ENCODE measurements around the gene C1orf50.

- TF ChIP-seq TCF4 (CRISPR knock-in tag; IDR thresholded peaks at IDR 0.05; ENCODE audit: borderline replicate concordance) (no peak), ZNF8 (CRISPR knock-in tag; IDR thresholded peaks at IDR 0.05) (no peak), ZFP30 (CRISPR knock-in tag; IDR thresholded peaks at IDR 0.05) (no peak), ESRRG (CRISPR knock-in tag; IDR thresholded peaks at IDR 0.05) (no peak), ARNTL (CRISPR knock-in tag; IDR thresholded peaks at IDR 0.05; ENCODE audit: borderline replicate concordance, low read depth) (no peak), ISL1 (CRISPR knock-in tag; IDR thresholded peaks at IDR 0.05) (no peak), ZFP3 (CRISPR knock-in tag; IDR thresholded peaks at IDR 0.05) (no peak), PPARA (CRISPR knock-in tag; IDR thresholded peaks at IDR 0.05; ENCODE audit: borderline replicate concordance) (no peak), OSR1 (CRISPR knock-in tag; IDR thresholded peaks at IDR 0.05) (no peak)
- TF ChIP-seq, protein P1, sequence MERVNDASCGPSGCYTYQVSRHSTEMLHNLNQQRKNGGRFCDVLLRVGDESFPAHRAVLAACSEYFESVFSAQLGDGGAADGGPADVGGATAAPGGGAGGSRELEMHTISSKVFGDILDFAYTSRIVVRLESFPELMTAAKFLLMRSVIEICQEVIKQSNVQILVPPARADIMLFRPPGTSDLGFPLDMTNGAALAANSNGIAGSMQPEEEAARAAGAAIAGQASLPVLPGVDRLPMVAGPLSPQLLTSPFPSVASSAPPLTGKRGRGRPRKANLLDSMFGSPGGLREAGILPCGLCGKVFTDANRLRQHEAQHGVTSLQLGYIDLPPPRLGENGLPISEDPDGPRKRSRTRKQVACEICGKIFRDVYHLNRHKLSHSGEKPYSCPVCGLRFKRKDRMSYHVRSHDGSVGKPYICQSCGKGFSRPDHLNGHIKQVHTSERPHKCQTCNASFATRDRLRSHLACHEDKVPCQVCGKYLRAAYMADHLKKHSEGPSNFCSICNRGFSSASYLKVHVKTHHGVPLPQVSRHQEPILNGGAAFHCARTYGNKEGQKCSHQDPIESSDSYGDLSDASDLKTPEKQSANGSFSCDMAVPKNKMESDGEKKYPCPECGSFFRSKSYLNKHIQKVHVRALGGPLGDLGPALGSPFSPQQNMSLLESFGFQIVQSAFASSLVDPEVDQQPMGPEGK (CRISPR knock-in tag; IDR thresholded peaks at IDR 0.05; ENCODE audit: borderline replicate concordance) = no peak
- TF ChIP-seq, protein P2, sequence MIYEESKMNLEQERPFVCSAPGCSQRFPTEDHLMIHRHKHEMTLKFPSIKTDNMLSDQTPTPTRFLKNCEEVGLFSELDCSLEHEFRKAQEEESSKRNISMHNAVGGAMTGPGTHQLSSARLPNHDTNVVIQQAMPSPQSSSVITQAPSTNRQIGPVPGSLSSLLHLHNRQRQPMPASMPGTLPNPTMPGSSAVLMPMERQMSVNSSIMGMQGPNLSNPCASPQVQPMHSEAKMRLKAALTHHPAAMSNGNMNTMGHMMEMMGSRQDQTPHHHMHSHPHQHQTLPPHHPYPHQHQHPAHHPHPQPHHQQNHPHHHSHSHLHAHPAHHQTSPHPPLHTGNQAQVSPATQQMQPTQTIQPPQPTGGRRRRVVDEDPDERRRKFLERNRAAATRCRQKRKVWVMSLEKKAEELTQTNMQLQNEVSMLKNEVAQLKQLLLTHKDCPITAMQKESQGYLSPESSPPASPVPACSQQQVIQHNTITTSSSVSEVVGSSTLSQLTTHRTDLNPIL (CRISPR knock-in tag; IDR thresholded peaks at IDR 0.05; ENCODE audit: low read depth) = no peak
Measured at GRCh38 chr1:42745851-42746250, 21.2 kb upstream of the C1orf50 start.
